ENCODE measurements around the gene ZFYVE21. TPM values are rescaled to one million over a fixed set of nuclear protein-coding genes. Genes with fewer than 3 reads are reported as not detected.
"Not testable (repeated sequence)": the region's sequence is repeated elsewhere in the genome, so short reads cannot be mapped to it uniquely, and the experiment has no call there.

The ZFYVE21 gene
- total RNA-seq, 6 experiments from 2014 or later = 40.9 to 47.7 (median 42.1) TPM

DNA sequence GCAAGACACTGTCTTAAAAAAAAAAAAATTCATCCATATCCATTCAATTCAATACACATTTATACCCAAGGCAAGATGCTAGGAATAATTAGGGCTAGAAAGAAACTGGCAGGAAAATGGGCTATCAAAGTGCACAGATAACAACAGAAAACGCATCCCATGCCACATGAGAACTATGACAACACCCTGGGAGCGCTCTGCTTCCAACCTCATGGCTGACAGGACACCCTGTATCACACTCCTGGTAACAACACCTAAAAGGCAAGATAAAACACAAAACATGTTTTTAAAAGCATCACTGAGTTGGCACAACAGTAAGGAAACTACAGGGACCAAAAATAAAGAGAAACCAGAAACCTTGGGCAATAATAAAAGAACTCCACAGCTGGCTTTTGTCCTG is 54.9 kb downstream of the ZFYVE21 start:
- Mint-ChIP-seq H3K4me3 (no peak overlapping the region), H3K36me3 (ENCODE audit: low read depth) (no peaks in the 10 kb centered on the region; the same call in 1 of the 2 replicates)

DNA sequence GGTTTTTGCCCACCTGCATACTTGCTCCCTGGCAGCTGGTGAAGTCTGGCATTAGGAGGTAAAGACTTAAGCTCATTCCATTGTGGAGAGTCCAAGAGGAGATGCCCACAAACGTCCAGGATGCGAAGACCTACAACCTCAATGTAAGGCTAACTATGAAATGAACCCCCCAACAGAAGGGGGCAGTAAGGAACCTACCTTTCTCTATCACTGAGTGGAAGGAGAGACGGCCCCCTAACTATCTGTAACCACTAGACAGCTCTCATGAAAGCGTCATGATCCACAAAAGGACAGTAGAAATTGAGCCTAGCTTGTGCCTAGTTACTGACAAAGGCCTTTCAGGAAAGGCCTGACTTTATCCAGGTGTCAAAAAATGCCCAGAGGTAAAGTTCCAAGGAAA is 55.3 kb downstream of the ZFYVE21 start:
- H3K4me3 Mint-ChIP-seq = no peak overlapping the region
- no peaks in the 10 kb centered on the region for H3K27me3 Mint-ChIP-seq (ENCODE audit: insufficient read depth)

More for the DNA sequence above, 54.9 kb downstream of the ZFYVE21 start:
- Mint-ChIP-seq H3K27ac (no peak overlapping the region), H3K9me3 (no peaks in the 10 kb centered on the region), H3K4me1 (ENCODE audit: low read depth) (no peaks in the 10 kb centered on the region), H3K27me3 (ENCODE audit: insufficient read depth) (no peaks in the 10 kb centered on the region)
- TF ChIP-seq, protein P1, sequence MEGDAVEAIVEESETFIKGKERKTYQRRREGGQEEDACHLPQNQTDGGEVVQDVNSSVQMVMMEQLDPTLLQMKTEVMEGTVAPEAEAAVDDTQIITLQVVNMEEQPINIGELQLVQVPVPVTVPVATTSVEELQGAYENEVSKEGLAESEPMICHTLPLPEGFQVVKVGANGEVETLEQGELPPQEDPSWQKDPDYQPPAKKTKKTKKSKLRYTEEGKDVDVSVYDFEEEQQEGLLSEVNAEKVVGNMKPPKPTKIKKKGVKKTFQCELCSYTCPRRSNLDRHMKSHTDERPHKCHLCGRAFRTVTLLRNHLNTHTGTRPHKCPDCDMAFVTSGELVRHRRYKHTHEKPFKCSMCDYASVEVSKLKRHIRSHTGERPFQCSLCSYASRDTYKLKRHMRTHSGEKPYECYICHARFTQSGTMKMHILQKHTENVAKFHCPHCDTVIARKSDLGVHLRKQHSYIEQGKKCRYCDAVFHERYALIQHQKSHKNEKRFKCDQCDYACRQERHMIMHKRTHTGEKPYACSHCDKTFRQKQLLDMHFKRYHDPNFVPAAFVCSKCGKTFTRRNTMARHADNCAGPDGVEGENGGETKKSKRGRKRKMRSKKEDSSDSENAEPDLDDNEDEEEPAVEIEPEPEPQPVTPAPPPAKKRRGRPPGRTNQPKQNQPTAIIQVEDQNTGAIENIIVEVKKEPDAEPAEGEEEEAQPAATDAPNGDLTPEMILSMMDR (IDR thresholded peaks at IDR 0.05) = no peak
- DNase-seq = no peak

DNA sequence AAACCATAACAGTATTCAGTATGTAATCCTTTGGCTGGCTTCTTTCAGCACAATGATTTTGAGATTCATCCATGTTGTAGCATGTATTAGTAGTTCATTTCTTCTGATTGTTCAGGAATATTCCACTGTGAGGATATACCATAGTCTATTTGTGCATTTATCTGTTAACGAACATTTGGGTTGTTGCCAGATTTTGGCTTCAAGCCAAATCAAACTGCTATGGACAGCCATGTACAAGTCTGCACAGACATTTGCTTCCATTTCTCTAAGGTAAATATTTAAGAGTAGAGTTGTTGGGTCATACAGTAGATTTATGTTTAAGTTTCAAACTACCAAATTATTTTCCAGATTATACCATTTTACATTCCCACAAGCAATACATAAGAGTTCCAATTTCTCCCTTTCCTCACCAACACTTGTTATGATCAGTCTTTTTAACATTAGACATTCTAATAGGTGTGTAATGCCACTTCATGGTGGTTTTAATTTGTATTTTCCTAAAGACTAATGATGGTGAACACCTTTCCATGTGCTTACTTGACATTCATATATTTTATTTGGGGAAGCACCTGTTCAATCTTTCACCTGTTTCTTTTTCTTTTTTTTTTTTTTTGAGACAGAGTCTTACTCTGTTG is 56.6 kb downstream of the ZFYVE21 start:
- TF ChIP-seq, protein P1 (IDR thresholded peaks at IDR 0.05) = no peak
- H3K9me3 Mint-ChIP-seq = no peaks in the 10 kb centered on the region
- H3K4me1 Mint-ChIP-seq (ENCODE audit: low read depth) = no peaks in the 10 kb centered on the region
- H3K4me3 Mint-ChIP-seq = no peak overlapping the region
- H3K27me3 Mint-ChIP-seq (ENCODE audit: insufficient read depth) = no peaks in the 10 kb centered on the region
- DNase-seq = no peak
- no peak overlapping the region for H3K27ac Mint-ChIP-seq
- H3K36me3 Mint-ChIP-seq (ENCODE audit: low read depth) = no peaks in the 10 kb centered on the region

More for the DNA sequence above, 55.3 kb downstream of the ZFYVE21 start:
- Mint-ChIP-seq H3K36me3 (ENCODE audit: low read depth) (no peaks in the 10 kb centered on the region), H3K27ac (no peak overlapping the region), H3K4me1 (ENCODE audit: low read depth) (no peaks in the 10 kb centered on the region), H3K9me3 (no peaks in the 10 kb centered on the region)
- TF ChIP-seq, protein P1 (IDR thresholded peaks at IDR 0.05) = no peak
- DNase-seq = no peak

DNA sequence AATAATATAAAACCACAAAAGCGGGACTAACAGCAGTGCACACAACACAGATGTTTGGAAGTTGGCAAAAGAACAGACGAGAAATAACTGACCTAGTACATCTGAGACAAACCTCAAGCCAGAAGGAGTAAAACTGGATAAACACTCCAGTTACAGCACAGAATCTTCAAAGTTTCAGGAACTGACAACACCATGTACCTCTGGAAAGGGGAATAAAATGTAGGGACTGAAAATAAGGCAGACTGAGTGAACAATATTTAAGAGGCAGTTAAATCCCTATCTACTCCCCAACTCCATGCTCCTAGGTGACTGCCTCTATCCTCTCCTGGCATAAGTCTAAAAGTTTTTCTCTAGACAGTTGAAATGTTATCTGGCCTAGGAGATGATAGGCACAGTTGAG is 57.9 kb downstream of the ZFYVE21 start:
- Mint-ChIP-seq H3K4me3 (no peak overlapping the region), H3K27ac (no peak overlapping the region), H3K4me1 (ENCODE audit: low read depth) (no peaks in the 10 kb centered on the region), H3K27me3 (ENCODE audit: insufficient read depth) (no peaks in the 10 kb centered on the region), H3K9me3 (no peaks in the 10 kb centered on the region), H3K36me3 (ENCODE audit: low read depth) (no peaks in the 10 kb centered on the region)
- TF ChIP-seq, protein P1 (IDR thresholded peaks at IDR 0.05) = no peak
- DNase-seq = no peak

DNA sequence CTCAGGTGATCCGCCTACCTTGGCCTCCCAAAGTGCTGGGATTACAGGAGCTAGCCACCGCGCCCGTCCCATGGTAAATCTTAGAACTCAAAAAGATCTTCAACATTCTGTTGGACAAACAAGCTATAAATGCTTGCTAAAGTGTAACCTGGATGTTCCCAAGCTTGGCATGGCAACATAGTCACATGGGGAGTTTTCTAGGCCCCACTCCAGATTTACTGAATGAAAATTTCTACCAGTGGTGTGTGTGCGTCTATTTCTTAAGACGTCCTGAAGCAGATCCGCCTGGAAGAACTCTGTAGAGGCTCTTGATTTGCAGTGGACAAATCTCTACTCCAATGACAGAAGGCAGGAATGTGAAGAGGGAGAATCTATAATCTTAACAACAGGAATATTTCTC is 59.9 kb downstream of the ZFYVE21 start:
- Mint-ChIP-seq H3K27me3 (ENCODE audit: insufficient read depth) (no peaks in the 10 kb centered on the region), H3K27ac (no peak overlapping the region), H3K9me3 (no peaks in the 10 kb centered on the region), H3K36me3 (ENCODE audit: low read depth) (no peaks in the 10 kb centered on the region), H3K4me1 (ENCODE audit: low read depth) (no peaks in the 10 kb centered on the region), H3K4me3 (no peak overlapping the region)
- DNase-seq = no peak
- TF ChIP-seq, protein P1 (IDR thresholded peaks at IDR 0.05) = no peak

DNA sequence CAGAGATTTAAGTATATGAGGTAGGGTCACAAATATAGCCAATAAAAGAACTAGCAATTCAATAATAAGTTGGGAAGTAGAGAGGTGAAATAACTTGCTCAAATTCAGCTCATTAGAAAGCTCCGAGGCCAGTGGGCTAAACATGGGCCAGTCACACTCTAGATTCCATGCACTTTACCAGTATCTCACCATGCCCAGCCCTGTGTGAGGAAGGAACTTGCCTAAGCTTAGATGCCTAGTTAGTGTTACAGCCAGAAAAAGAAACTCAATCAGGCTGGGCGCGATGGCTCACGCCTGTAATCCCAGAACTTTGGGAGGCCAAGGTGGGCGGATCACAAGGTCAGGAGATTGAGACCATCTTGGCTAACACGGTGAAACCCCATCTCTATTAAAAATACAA is 60.7 kb downstream of the ZFYVE21 start:
- H3K4me3 Mint-ChIP-seq; H3K9me3 Mint-ChIP-seq; H3K27ac Mint-ChIP-seq; H3K36me3 Mint-ChIP-seq (ENCODE audit: low read depth); H3K4me1 Mint-ChIP-seq (ENCODE audit: low read depth); H3K27me3 Mint-ChIP-seq (ENCODE audit: insufficient read depth); DNase-seq: not testable (repeated sequence)

Data from HFFc6 (cell line).